Stomach (tissue), 9 donors: ENCODE data around the gene ENOX1. TPM values are rescaled to one million over a fixed set of nuclear protein-coding genes. Genes with fewer than 3 reads are reported as not detected.

Source experiments
- DNase-seq, 2 donors: peaks; one replicate each; pipeline versions ENCODE4 v3.0.0 to v3.0.0-alpha.2; 2013 to 2019
- H3K27ac ChIP-seq, 5 donors: fragments of 200-600 bp in 4 of 5; sonication (generic) in 4 of 5; one replicate each; pipeline ENCODE4 v1.5.1; 2013 to 2019; ENCODE audit warnings: mild to moderate bottlenecking in 1 of 5, moderate library complexity in 1 of 5
- H3K27me3 ChIP-seq, 3 donors: fragments of 200-600 bp; sonication (generic); one replicate each; pipeline ENCODE4 v1.5.1; 2017 to 2019; ENCODE audit warnings: mixed run types in 1 of 3
- H3K36me3 ChIP-seq, 4 donors: fragments of 200-600 bp; sonication (generic); 1 replicate in 3 of 4; 2 replicates in 1 of 4; pipeline ENCODE4 v1.5.1; 2016 to 2019
- H3K4me1 ChIP-seq, 4 donors: fragments of 200-600 bp; sonication (generic); one replicate each; pipeline ENCODE4 v1.5.1; 2016 to 2019
- H3K4me3 ChIP-seq, 4 donors: fragments of 200-600 bp; sonication (generic) in 3 of 4; one replicate each; pipeline ENCODE4 v1.5.1; 2016 to 2019; ENCODE audit warnings: mild to moderate bottlenecking in 1 of 4
- H3K9me3 ChIP-seq, 4 donors: fragments of 200-600 bp; sonication (generic); one replicate each; pipeline ENCODE4 v1.5.1; 2016 to 2019
- CTCF ChIP-seq, 7 experiments: fragments of 450-650 bp in 4 of 7; fragments of 200-600 bp in 3 of 7; sonication (generic) in 3 of 7; IDR thresholded peaks; one replicate each; pipeline ENCODE4 v1.5.1; 2016 to 2019; ENCODE audit warnings: antibody characterized with exemption in 7 of 7, control low read depth in 2 of 7, mild to moderate bottlenecking in 1 of 7
- EP300 ChIP-seq: sonication (generic); formaldehyde crosslinking; IDR thresholded peaks from one replicate; pipeline ENCODE4 v1.6.1; 2017; ENCODE audit warnings: antibody characterized with exemption
- POLR2A ChIP-seq, 4 donors: fragments of 450-650 bp; IDR thresholded peaks; one replicate each; pipeline ENCODE4 v1.6.1; 2016; ENCODE audit warnings: antibody characterized with exemption in 4 of 4, control low read depth in 2 of 4, mild to moderate bottlenecking in 1 of 4, moderate library complexity in 1 of 4
- POLR2AphosphoS5 ChIP-seq, 3 donors: sonication (generic); formaldehyde crosslinking; IDR thresholded peaks; one replicate each; pipeline ENCODE4 v1.6.1; 2016; ENCODE audit warnings: antibody characterized with exemption in 3 of 3
- WGBS, 5 donors: extraction: QIAGEN DNeasy Blood & Tissue Kit in 3 of 5; methylation state at CpG; one replicate each; pipeline versions ENCODE4 v1.1.5 to v1.1.7; 2013 to 2018; 5-methylcytosine and 5-hydroxymethylcytosine counted together
- intact Hi-C: fragments of 100-400 bp; cut with DNase I; formaldehyde crosslinking; loops from one replicate; pipeline ENCODE4 v1.15.1; 2023; ENCODE audit warnings: low total_unique reads
- polyA plus RNA-seq, 3 donors: library from polyadenylated mRNA; stranded (reverse); fragments of 200-250 nt; gene quantifications; one replicate each; pipeline ENCODE4 v1.2.3, GENCODE V29; 2013
- total RNA-seq, 5 donors: library from RNA; depleted of rRNA; stranded (reverse); fragments of >200 nt; gene quantifications; one replicate each; pipeline versions ENCODE4 v1.1.0 to v1.2.3, GENCODE V29; 2014 to 2016
- donor health status: healthy with polysubstance abuse.
- donor health status: Bipolar disorder and iron deficiency.
- donor health status: healthy.

The ENOX1 gene
- total and polyA plus RNA-seq, 8 donors, result 0.46 to 6.2 (median 1.4) TPM; not detected in 1

- H3K36me3 ChIP-seq, result no peaks in the 10 kb centered on the region
- H3K4me1 ChIP-seq, result peaks cover 7 to 34% (median 32%) of the 10 kb centered on the region in 4 donors
- peaks cover 0 to 43% (median 14%) of the 10 kb centered on the region in 3 donors for H3K27me3 ChIP-seq
- H3K9me3 ChIP-seq, result no peaks in the 10 kb centered on the region
- 1 to 3% (median 1%) methylated on average over 42 to 76 of the region's 76 CpGs for WGBS, 5 donors
- H3K27ac ChIP-seq, result peak overlapping the region; percentile 41 to 83 (median 64)
- peak overlapping the region; percentile 51 to 78 (median 72) for H3K4me3 ChIP-seq
- intact Hi-C loops, result no loop called here
- DNase-seq, result peak; percentile 70 to 93
- TF ChIP-seq POLR2A (IDR thresholded peaks at IDR 0.05), result no peak
- no peak for TF ChIP-seq POLR2AphosphoS5 (IDR thresholded peaks at IDR 0.05)
- no peak for TF ChIP-seq CTCF (IDR thresholded peaks at IDR 0.05)
- no peak for TF ChIP-seq EP300
Measured at GRCh38 chr13:43785650-43786471, 911 bp downstream of the ENOX1 start.

- Histone ChIP-seq H3K36me3 (no peaks in the 10 kb centered on the region), H3K27ac (peak overlapping the region in 4 of 5 donors; percentile 61 to 83 (median 68)), H3K27me3 (peaks cover 0 to 43% (median 14%) of the 10 kb centered on the region in 3 donors), H3K9me3 (no peaks in the 10 kb centered on the region), H3K4me3 (peak overlapping the region; percentile 51 to 78 (median 72)), H3K4me1 (peaks cover 7 to 34% (median 32%) of the 10 kb centered on the region in 4 donors)
- peak in 1 of 2 donors; percentile 29 for DNase-seq
- intact Hi-C loops, result no loop called here
- no peak for TF ChIP-seq CTCF (IDR thresholded peaks at IDR 0.05)
- no peak for TF ChIP-seq EP300
- no peak for TF ChIP-seq POLR2A (IDR thresholded peaks at IDR 0.05)
- TF ChIP-seq POLR2AphosphoS5 (IDR thresholded peaks at IDR 0.05), result no peak
- WGBS, 5 donors, result 23 to 35% (median 32%) methylated on average over 10 of the region's 10 CpGs
Measured at GRCh38 chr13:43785261-43785649, 1.5 kb downstream of the ENOX1 start.

- Histone ChIP-seq H3K27ac (peak overlapping the region in 1 of 5 donors; percentile 83), H3K36me3 (no peaks in the 10 kb centered on the region), H3K9me3 (no peaks in the 10 kb centered on the region), H3K27me3 (peaks cover 0 to 36% (median 14%) of the 10 kb centered on the region in 3 donors), H3K4me1 (peaks cover 7 to 34% (median 32%) of the 10 kb centered on the region in 4 donors), H3K4me3 (no peak overlapping the region)
- TF ChIP-seq CTCF (IDR thresholded peaks at IDR 0.05) (no peak), POLR2A (IDR thresholded peaks at IDR 0.05) (no peak), POLR2AphosphoS5 (IDR thresholded peaks at IDR 0.05) (no peak), EP300 (no peak)
- intact Hi-C loops, result no loop called here
- 66 to 89% (median 73%) methylated on average over 1 of the region's 1 CpG for WGBS, 5 donors
- no peak for DNase-seq
Measured at GRCh38 chr13:43784496-43784895, 2.3 kb downstream of the ENOX1 start.

- no peak overlapping the region for H3K4me3 ChIP-seq
- peak in 1 of 2 donors; percentile 76 for DNase-seq
- WGBS, 5 donors, result 70 to 95% (median 81%) methylated on average over 2 of the region's 2 CpGs
- no peaks in the 10 kb centered on the region for H3K36me3 ChIP-seq
- H3K27me3 ChIP-seq, result peaks cover 0 to 29% (median 14%) of the 10 kb centered on the region in 3 donors
- intact Hi-C loops, result no loop called here
- no peak overlapping the region for H3K27ac ChIP-seq
- H3K9me3 ChIP-seq, result no peaks in the 10 kb centered on the region
- peaks cover 7 to 34% (median 32%) of the 10 kb centered on the region in 4 donors for H3K4me1 ChIP-seq
- no peak for TF ChIP-seq POLR2AphosphoS5 (IDR thresholded peaks at IDR 0.05)
- TF ChIP-seq POLR2A (IDR thresholded peaks at IDR 0.05), result no peak
Measured at GRCh38 chr13:43783820-43784219, 3.0 kb downstream of the ENOX1 start.
